HFF-Myc (cell line): ENCODE measurements around the gene SPATS2L.

Experiments used
- DNase-seq: peaks from one replicate; pipeline ENCODE4 v3.0.0-alpha.2; 2011; ENCODE audit warnings: low read depth; ENCODE audit errors: extremely low read depth
- H3K4me3 ChIP-seq: replicated peaks from 2 replicates; pipeline ENCODE4 v1.5.1; 2011; ENCODE audit warnings: low read depth, mild to moderate bottlenecking, control low read depth, low read length
- CTCF ChIP-seq: IDR thresholded peaks from 2 replicates; pipeline ENCODE4 v1.5.1; 2012; ENCODE audit warnings: mild to moderate bottlenecking, low read depth, low read length, control low read depth; ENCODE audit errors: missing control alignments

The SPATS2L gene

DNA sequence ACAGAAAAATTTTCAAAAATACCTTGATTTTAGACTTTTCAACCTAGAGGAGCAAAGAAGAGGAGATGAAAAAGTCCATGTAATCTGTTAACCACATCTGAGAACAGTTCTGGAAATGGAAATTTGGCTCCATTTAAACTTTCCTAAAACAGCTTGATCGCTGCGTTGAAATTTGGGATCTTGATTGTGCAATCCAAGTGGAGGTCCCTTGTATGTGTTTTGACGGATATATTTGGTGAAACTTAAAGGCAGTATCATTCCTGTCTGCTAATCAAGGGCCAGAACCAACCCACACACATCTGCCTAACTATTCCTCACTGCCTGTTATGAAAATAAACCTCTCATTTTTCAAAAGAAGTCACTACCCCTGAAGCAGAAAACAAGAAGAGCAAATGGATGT lies 46.6 kb downstream of the SPATS2L start:
- H3K4me3 ChIP-seq, result no peak overlapping the region
- no peak for DNase-seq
- no peak for TF ChIP-seq CTCF

DNA sequence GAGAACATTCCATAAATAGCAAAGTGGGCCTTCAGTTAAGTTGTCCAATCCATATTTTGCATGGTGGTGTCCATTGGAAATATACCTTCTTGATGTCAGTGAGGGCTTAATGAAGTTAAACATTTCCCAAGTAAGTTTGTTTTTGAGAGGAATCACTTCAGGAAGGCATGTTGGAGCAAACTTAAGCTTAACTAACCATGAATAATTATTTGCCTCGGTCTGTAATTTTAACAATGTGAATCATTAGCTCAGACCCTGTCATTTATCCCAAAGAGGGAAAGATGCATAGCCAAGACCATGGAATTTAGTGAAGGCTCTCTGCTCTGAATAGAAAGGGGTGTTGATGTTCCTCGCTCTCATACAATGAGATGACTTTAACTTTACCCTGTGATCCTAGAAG lies 47.4 kb downstream of the SPATS2L start:
- no peak overlapping the region for H3K4me3 ChIP-seq
- no peak for DNase-seq
- no peak for TF ChIP-seq CTCF

DNA sequence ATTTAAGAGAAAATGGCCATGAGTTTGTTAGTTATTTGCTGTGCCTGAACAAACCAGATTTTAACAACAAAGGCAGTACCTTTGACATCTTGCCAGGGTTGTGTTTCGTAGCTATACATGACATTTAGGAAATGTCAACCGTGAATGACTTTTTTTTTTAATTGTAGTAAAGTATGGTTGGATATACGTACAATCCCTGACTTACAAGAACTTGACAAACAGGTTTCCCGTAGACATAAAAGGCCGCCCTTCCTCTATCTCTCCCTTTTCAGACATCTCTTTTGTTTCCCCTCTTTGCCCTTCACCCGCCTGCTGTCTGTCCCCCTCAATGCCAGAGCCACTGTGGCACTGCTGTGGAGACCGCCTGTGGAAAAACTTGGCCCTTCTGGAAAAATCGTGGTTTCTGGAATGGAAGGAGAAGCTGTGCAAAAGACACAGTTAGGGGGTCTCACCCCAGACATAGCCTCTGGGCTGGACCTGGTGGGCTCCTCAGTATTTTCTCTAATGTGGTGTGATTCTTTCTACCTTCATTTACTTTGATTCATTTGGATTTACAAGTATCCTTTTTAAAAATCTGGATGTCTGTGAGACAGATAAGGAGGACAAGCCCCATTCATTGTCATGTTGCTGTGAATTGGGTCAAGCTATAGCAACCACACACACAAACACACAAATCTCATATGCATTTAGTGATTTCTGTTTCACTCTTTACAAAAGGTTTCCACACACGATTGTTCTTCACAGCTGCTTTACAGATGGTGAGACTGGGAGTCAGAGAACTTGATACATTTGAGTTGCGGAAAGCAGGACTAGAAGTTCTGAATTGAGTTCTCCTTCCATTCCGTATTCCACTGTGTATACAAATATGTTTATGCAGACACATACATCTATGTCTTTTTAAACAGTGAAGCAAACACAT lies 48.6 kb downstream of the SPATS2L start:
- DNase-seq, result no peak
- no peak for TF ChIP-seq CTCF
- H3K4me3 ChIP-seq, result no peak overlapping the region

DNA sequence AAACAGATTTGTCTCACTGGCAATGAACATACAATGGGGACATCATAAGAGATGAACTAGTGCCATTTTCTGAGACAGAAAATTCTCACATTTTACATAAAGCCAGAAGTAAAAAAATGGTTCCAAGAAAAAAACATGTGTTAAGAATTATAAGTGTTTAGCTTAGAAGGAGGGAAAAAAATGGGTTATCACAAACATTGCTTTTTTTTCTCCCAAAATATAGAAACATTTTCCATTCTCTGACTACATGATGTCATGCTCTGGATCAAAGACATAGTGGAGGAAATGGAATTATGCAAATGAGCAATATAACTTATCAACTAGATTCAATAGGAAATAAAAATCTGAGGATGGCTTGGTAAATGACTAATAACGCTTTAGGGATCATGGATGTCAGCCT lies 49.8 kb downstream of the SPATS2L start:
- DNase-seq, result no peak
- H3K4me3 ChIP-seq, result no peak overlapping the region
- no peak for TF ChIP-seq CTCF

GRCh38 chr2:200356857-200357384 lies 50.4 kb downstream of the SPATS2L start:
- DNase-seq, result no peak
- H3K4me3 ChIP-seq, result no peak overlapping the region
- TF ChIP-seq CTCF, result no peak

DNA sequence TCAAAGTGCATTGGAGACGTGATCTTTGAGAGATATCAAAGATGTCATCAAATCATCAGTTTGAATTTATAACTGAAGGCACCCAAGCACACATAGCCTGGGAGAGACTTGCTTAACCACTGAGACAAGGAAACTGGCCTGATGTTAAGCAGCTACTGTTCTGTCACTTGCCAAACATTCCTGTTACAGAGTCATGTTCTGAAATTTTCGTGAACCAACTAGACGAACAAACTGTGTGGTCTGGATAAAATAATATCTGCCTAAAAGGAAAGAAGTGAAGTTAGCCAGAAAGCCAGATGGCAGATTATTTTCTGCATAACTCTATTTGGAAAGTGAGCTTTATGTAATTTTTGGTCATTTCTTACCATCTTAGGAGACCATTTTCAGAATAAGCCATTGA lies 51.4 kb downstream of the SPATS2L start:
- H3K4me3 ChIP-seq, result no peak overlapping the region
- TF ChIP-seq CTCF, result no peak
- DNase-seq, result no peak
